HG02678 (cell line): ENCODE data around the gene PHKB.
"Not testable (repeated sequence)": the region's sequence is repeated elsewhere in the genome, so short reads cannot be mapped to it uniquely, and the experiment has no call there.

ENCODE experiments used
- ATAC-seq: cut with Tn5 transposase; IDR thresholded peaks from one replicate; pipeline ENCODE4 v1.9.1; 2021; ENCODE audit warnings: mild to moderate bottlenecking, moderate library complexity; ENCODE audit not compliant: unreplicated experiment

PHKB gene

GRCh38 chr16:47468070-47468689, 7.0 kb downstream of the PHKB start:
- ATAC-seq: not testable (repeated sequence)

GRCh38 chr16:47469227-47469626, 8.1 kb downstream of the PHKB start:
- no peak for ATAC-seq

GRCh38 chr16:47470211-47470610, 9.1 kb downstream of the PHKB start:
- no peak for ATAC-seq

- no peak for ATAC-seq
Observed at GRCh38 chr16:47470810-47471209, 9.7 kb downstream of the PHKB start.

GRCh38 chr16:47473004-47473403, 11.9 kb downstream of the PHKB start:
- not testable (repeated sequence) for ATAC-seq

GRCh38 chr16:47473792-47474191, 12.7 kb downstream of the PHKB start:
- ATAC-seq: no peak

GRCh38 chr16:47475786-47476185, 14.7 kb downstream of the PHKB start:
- no peak for ATAC-seq

- ATAC-seq: no peak
Observed at GRCh38 chr16:47476654-47477345, 15.7 kb downstream of the PHKB start.

GRCh38 chr16:47477679-47478078, 16.5 kb downstream of the PHKB start:
- no peak for ATAC-seq

GRCh38 chr16:47480410-47480809, 19.3 kb downstream of the PHKB start:
- ATAC-seq: no peak

GRCh38 chr16:47481698-47482374, 20.7 kb downstream of the PHKB start:
- ATAC-seq: peak; percentile 51

GRCh38 chr16:47483616-47484015, 22.5 kb downstream of the PHKB start:
- ATAC-seq: no peak

GRCh38 chr16:47486856-47487255, 25.7 kb downstream of the PHKB start:
- peak; percentile 61 for ATAC-seq

- ATAC-seq: no peak
Observed at GRCh38 chr16:47488051-47488450, 26.9 kb downstream of the PHKB start.

GRCh38 chr16:47490471-47490870, 29.3 kb downstream of the PHKB start:
- ATAC-seq: no peak

- no peak for ATAC-seq
Observed at GRCh38 chr16:47492036-47492427, 30.9 kb downstream of the PHKB start.

GRCh38 chr16:47492428-47493377, 31.6 kb downstream of the PHKB start:
- ATAC-seq: peak; percentile 70

- ATAC-seq: peak; percentile 56
Observed at GRCh38 chr16:47493381-47494337, 32.5 kb downstream of the PHKB start.

GRCh38 chr16:47499080-47499699, 38.1 kb downstream of the PHKB start:
- ATAC-seq: no peak
